Measurements from ENCODE around the gene CAPN9.

Gene CAPN9

DNA sequence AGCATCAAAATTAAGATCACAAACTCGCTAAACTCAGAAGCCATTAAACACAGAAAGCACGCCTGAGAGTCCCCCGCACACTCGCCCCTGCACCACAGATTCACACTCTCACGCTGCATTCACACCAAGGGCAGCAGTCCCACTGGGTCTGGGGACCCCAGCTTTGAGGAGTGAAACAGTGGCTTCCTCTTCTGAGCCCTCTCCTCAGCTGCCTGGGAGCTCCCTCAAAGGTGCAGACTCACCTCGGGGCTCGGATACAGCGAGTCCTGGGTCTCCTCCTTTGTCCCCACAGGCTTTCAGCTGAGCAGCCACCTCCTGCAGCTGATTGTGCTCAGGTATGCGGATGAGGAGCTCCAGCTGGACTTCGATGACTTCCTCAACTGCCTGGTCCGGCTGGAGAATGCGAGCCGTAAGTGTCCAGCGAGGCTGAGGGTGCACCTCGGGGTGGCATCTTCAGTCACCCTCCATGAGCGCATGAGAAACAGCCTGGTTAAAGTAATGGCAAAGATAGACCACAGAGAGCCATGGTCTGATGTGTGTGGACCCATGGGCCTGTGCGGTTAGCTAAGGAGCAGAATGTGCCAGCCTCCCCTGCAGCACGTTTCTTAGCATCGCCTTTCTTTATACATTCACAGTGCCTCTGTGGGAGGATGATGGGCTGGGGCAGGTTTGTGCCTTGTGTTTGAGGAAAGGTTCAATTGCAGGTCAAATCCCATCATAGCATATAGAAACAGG, 47.9 kb downstream of the CAPN9 start:
- H3K79me2 ChIP-seq (ENCODE audit: insufficient read depth, low read length), result no peaks in the 10 kb centered on the region
- H3K9me3 ChIP-seq (ENCODE audit: insufficient read depth, low read length, severe bottlenecking), result no peaks in the 10 kb centered on the region
- no peak overlapping the region for H3K27ac ChIP-seq (ENCODE audit: low read length)
- H3K9ac ChIP-seq (ENCODE audit: low read depth, low read length), result no peak overlapping the region
- no peaks in the 10 kb centered on the region for H4K20me1 ChIP-seq (ENCODE audit: insufficient read depth, low read length)
- no peak overlapping the region for H3K4me2 ChIP-seq (ENCODE audit: insufficient read depth, low read length)
- ATAC-seq (ENCODE audit: insufficient read depth, low read depth) (no peak), DNase-seq (no peak)
- H2AFZ ChIP-seq (ENCODE audit: low read depth, low read length), result no peak overlapping the region
- peaks cover 4% of the 10 kb centered on the region for H3K4me1 ChIP-seq (ENCODE audit: insufficient read depth, low read length)
- peaks cover 12% of the 10 kb centered on the region for H3K27me3 ChIP-seq (ENCODE audit: insufficient read depth, low read length, poor library complexity)
- no peak for TF ChIP-seq CTCF (IDR thresholded peaks at IDR 0.05; ENCODE audit: borderline replicate concordance, extremely low read depth, low read length, poor library complexity, severe bottlenecking)
- H3K36me3 ChIP-seq (ENCODE audit: insufficient read depth, low read length), result no peaks in the 10 kb centered on the region
- no peak overlapping the region for H3K4me3 ChIP-seq (ENCODE audit: low read depth in 1 of 2, low read length in 2 of 2)

GRCh38 chr1:230796626-230797025, 49.4 kb downstream of the CAPN9 start:
- Histone ChIP-seq H3K9me3 (ENCODE audit: insufficient read depth, low read length, severe bottlenecking) (no peaks in the 10 kb centered on the region), H2AFZ (ENCODE audit: low read depth, low read length) (no peak overlapping the region), H3K4me2 (ENCODE audit: insufficient read depth, low read length) (no peak overlapping the region), H3K4me1 (ENCODE audit: insufficient read depth, low read length) (peaks cover 4% of the 10 kb centered on the region), H3K4me3 (ENCODE audit: low read depth in 1 of 2, low read length in 2 of 2) (no peak overlapping the region), H4K20me1 (ENCODE audit: insufficient read depth, low read length) (no peaks in the 10 kb centered on the region), H3K9ac (ENCODE audit: low read depth, low read length) (no peak overlapping the region), H3K79me2 (ENCODE audit: insufficient read depth, low read length) (no peaks in the 10 kb centered on the region), H3K27ac (ENCODE audit: low read length) (no peak overlapping the region), H3K36me3 (ENCODE audit: insufficient read depth, low read length) (no peaks in the 10 kb centered on the region), H3K27me3 (ENCODE audit: insufficient read depth, low read length, poor library complexity) (peaks cover 12% of the 10 kb centered on the region)
- no peak for DNase-seq
- no peak for ATAC-seq (ENCODE audit: insufficient read depth, low read depth)
- TF ChIP-seq EZH2 (IDR thresholded peaks at IDR 0.05; ENCODE audit: borderline replicate concordance, low read depth, low read length, severe bottlenecking) (no peak), CTCF (IDR thresholded peaks at IDR 0.05; ENCODE audit: borderline replicate concordance, extremely low read depth, low read length, poor library complexity, severe bottlenecking) (no peak)

DNA sequence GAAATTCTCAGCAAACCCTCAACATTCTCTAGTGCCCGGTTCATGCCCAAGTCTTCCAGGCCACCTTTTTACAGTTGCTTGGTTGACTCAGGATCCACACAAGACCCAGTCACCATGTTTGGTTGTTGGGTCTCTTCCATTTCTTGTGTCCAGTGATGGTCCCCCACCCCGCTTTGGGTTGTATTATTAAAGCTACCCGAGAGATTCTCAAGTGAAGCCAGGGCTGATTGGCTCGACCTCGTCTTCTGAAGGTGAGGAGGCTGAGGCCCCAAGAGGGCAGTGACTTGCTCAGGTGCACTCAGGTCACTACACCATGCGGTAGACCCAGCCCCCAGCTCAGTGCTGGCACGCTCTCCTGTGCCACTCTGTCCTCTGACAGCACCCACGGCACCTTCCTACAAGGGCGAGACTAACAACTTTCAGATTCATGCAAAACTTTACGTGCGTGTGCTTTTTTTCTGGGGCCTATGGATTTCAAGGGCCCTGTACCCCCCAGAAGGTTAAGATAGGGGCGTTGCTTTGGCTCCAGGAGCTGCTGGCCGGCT, 50.3 kb downstream of the CAPN9 start:
- Histone ChIP-seq H3K4me1 (ENCODE audit: insufficient read depth, low read length) (peaks cover under 1% of the 10 kb centered on the region; the same call in 1 of the 2 replicates), H3K9ac (ENCODE audit: low read depth, low read length) (no peak overlapping the region), H4K20me1 (ENCODE audit: insufficient read depth, low read length) (no peaks in the 10 kb centered on the region), H3K27ac (ENCODE audit: low read length) (no peak overlapping the region), H3K36me3 (ENCODE audit: insufficient read depth, low read length) (no peaks in the 10 kb centered on the region), H2AFZ (ENCODE audit: low read depth, low read length) (no peak overlapping the region), H3K9me3 (ENCODE audit: insufficient read depth, low read length, severe bottlenecking) (no peaks in the 10 kb centered on the region), H3K27me3 (ENCODE audit: insufficient read depth, low read length, poor library complexity) (peaks cover 9% of the 10 kb centered on the region), H3K4me2 (ENCODE audit: insufficient read depth, low read length) (no peak overlapping the region), H3K4me3 (ENCODE audit: low read depth in 1 of 2, low read length in 2 of 2) (no peak overlapping the region), H3K79me2 (ENCODE audit: insufficient read depth, low read length) (no peaks in the 10 kb centered on the region)
- TF ChIP-seq EZH2 (IDR thresholded peaks at IDR 0.05; ENCODE audit: borderline replicate concordance, low read depth, low read length, severe bottlenecking), result no peak
- no peak for TF ChIP-seq CTCF (IDR thresholded peaks at IDR 0.05; ENCODE audit: borderline replicate concordance, extremely low read depth, low read length, poor library complexity, severe bottlenecking)
- ATAC-seq (ENCODE audit: insufficient read depth, low read depth), result no peak
- no peak for DNase-seq

Measured in DND-41 (cell line).